Stimulated activated CD4-positive, alpha-beta T cell treated with anti-CD3 and anti-CD28 coated beads, TNF-alpha, amount 100 ng/mL, for 1 hour (primary cell): Measurements from ENCODE around the gene MAP3K3.
"Not testable (repeated sequence)": the region's sequence is repeated elsewhere in the genome, so short reads cannot be mapped to it uniquely, and the experiment has no call there.

Experiments
- DNase-seq, 3 donors: peaks; one replicate each; pipeline ENCODE4 v3.0.0-alpha.2; 2020; ENCODE audit warnings: low read depth in 3 of 3, low spot score in 1 of 3

Gene MAP3K3

GRCh38 chr17:63704836-63705235 lies 82.6 kb downstream of the MAP3K3 start:
- DNase-seq = no peak

DNA sequence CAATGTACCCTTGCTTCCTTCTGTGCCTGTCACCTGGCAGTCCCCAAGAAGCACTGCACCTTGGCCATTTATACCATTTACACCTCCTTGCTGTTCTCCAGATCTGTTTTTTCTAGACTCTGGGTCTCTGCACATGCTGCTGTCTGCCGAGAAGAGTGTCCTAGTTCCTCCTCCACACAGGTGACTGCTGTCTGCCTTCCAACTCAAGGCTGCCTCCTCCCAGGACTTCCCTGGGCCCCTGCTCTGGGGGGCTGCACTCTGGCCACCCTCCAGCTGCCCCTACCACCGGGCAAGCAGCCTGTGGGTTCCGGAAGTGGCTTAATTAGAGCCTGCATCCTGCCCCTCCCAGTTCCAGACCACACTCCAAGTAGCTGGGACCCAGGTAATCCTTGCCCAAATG lies 83.4 kb downstream of the MAP3K3 start:
- no peak for DNase-seq

GRCh38 chr17:63706336-63707082 lies 84.3 kb downstream of the MAP3K3 start:
- no peak for DNase-seq

DNA sequence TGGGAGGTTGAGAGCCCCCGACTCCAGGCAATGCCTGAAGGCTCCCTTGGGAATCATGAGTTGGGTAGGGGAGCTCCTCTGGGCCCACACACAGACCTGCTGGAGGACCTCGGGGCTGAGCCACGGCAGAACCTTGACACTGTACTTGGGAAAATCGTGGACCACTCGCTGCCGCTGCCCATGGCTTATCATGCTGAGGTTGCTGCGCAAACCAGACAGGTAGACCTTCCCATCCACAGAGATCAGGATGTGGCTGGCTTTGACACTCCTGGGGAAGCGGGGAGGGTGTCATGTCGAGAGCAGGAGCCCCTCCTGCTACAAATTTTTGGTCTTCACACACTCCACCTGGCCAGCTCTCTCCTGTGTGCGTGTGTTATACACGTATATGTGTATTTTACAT lies 84.9 kb downstream of the MAP3K3 start:
- no peak for DNase-seq

DNA sequence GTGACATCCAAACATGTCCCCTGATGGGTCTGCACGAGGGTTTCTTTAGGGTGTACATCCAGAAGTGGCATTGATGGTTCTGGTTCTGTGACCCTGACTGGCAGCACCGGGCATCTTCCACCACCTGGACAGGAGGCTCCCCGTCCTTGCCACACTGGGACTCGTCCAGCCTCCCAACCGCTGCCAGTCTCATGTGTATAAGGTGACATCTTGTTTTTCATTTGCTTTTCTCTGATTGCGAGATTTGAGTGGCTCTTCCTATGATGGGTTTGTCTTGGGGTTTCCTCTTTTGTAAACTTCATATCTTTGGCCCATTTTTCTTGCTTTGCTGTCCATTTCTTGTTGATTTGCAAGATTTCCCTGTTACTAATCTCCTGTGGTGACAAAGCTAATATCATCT lies 86.9 kb downstream of the MAP3K3 start:
- no peak for DNase-seq

DNA sequence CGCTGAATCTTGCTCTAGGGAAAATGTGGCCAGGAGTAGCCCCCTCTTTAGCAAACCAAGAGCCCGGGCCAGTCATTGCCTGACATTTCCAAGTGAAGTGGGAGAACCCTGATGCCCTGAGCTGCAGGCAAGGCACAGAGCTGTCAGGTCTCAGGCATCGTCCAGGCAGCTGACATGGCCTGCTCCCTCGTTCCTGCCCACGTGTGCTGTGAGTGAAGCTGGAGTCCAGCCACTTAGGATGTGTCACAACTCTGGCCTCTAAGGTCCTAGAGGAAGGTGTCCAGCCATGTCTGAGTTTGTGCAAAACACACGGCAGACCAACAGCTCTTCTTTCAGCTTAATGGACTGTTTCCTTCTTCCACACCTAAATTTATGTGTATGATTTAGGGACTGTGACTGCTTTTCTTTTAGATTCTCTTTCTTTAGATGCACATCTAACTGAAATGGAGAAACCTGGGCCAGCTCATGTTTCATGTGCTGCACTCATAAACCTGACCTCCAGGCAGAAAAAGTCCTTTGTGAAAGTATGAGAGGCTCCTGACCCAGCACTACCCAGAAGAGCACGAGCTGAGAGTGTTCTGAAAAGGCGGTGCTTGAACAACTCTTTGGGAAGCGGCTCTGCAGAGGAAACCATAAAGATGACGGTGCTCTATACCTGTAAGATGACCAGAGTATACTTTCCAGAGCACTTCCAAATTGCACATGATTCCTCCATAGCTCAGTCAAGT lies 92.5 kb downstream of the MAP3K3 start:
- DNase-seq = no peak

DNA sequence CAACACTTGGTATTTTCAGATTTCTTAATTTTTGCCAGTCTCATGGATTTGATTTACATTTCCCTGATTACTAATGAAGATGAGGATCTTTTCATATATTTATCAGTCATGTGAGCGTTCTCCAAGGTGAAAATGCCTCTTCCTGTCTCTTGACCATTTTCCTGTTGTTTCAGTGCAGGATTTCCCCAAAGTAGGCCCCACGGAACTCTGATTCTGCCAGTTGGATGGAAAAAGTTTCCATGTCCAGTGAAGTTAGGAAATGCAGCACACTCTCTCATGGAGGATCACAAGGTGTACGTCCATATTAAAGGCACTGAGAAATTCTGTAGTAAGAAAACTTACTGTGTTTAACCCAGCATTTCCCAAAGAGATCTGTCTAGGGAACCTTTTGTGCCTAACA lies 94.2 kb downstream of the MAP3K3 start:
- no peak for DNase-seq

GRCh38 chr17:63718988-63719387 lies 96.8 kb downstream of the MAP3K3 start:
- DNase-seq = no peak

DNA sequence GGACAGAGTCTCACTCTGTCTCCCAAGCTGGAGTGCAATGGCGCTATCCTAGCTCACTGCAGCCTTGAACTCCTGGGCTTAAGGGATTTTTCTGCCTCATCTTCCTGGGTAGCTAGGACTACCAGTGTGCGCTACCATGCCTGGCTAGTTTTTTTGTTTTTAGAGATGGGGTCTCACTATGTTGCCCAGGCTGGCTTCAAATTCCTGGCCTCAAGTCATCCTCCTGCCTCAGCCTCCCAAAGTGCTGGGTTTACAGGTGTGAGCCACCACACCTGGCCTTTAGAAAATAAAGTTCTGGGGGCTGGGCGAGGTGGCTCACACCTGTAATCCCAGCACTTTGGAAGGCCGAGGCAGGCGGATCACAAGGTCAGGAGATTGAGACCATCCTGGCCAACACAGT lies 98.0 kb downstream of the MAP3K3 start:
- not testable (repeated sequence) for DNase-seq

GRCh38 chr17:63722403-63722802 lies 100.2 kb downstream of the MAP3K3 start:
- DNase-seq = no peak

DNA sequence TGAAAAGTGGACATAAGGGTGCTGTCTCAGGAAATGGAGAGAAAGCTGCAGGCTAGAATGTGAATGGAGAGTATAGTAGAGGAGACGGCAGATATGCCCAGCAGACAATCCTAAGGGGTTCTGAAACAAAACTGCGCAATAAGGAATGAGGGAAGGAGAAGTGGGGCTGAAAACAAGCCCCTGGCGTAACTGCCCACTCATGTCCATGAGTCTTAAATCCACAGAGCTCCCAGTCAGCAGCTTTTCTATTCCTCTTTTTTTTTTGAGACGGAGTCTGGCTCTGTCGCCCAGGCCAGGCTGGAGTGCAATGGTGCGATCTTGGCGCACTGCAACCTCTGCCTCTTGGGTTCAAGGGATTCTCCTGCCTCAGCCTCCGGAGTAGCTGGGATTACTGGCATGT lies 113.5 kb downstream of the MAP3K3 start:
- no peak for DNase-seq

DNA sequence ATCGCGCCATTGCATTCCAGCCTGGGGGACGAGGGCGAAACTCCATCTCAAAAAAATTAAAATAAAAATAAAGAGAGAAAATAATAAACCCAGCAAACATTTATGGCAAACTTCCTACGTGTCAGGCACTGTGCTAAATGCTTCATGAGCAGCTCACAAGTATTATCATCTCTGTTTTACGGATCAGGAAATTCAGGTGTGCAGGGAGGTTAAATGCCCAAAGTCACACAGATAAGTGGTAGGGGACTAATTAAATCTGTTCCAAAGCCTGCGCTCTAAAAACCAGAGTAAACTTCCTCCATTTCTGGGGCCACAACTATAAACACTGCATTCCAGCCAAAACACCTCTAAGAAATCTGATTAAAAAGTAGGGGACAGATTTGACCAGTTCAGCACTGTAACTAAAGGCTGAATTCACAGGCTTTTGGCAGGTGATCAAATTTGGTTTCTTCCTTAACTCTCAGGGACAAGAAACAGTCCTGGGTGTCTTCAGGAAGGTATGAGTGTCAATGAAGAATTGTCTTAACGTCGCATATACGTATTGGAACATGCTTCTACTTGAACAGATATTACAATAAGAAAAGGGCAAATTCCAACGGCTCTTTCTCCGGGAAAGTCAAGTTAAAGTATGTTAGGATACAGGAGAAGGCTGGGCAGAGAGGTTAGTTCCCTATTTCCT lies 118.4 kb downstream of the MAP3K3 start:
- no peak for DNase-seq

DNA sequence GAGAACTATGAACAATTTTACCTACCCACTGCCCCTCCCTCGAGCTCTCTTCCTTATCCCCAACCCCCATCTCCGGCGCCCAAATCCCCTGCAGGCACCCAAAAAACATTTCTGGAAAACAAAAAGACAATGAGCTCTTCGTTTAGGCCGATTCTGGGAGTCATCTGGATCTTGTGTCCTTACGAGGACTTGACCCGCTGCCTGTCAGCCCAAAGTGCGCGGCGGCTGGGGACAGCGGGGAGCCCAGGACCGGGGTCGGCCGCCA lies 118.9 kb downstream of the MAP3K3 start:
- no peak for DNase-seq

DNA sequence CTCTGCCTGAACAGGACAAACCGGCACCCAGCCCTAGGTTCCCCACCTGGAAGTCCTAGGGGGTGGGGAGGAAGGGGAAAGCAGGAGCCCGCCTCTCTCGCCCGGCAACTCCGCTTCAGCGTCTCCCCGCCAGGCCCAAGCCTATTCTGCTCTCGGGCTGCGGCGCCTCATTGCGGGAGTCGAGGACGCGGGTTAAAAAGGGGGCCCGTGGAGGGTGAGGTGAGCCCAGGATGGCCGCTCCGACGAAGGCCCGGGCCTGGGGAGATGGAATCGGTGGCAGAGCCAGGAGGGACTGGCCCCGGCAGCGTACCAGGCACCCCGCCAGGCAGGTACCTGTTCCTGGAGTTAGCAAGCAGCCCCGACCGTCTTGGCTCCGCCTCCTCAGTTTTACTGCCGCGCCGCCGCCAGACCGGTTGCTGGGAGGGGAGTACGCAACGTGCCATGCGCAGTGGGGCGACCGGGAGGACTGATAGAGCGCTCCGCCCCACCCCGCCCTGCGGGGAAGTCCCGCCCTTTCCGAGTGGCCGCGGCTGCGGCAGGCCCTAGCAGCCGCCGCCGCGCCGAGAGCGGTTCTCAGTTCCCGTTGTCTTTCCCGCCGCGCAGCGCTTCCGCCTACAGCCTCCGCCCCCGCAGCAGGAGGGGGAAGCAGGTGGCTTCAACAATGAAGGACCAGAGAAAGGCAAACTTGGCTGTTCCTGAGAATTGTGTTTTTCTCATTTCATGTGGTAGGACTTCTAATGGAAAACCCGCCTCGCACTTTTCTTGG lies 119.4 kb downstream of the MAP3K3 start, which contains the start of gene STRADA:
TSS of gene STRADA (minus strand) at position 392 of the 766 bp plus-strand sequence. CDS start 13,430 bp downstream, outside the sequence.
- DNase-seq = peak; percentile 97 to 98 (median 98)
